ENCODE data around the gene C19orf12. TPM values are rescaled to one million over a fixed set of nuclear protein-coding genes. Genes with fewer than 3 reads are reported as not detected.

C19orf12 gene
- total RNA-seq, 1 donor from 2014 or later, result 9.7 TPM

GRCh38 chr19:29743681-29744080, 28.6 kb upstream of the C19orf12 start:
- Histone ChIP-seq H3K4me3 (ENCODE audit: low read depth, low read length) (no peak overlapping the region), H3K36me3 (ENCODE audit: control insufficient read depth, insufficient read depth, low read length) (no peaks in the 10 kb centered on the region), H3K27me3 (ENCODE audit: control insufficient read depth, insufficient read depth, low read length) (no peaks in the 10 kb centered on the region)
- TF ChIP-seq CTCF (IDR thresholded peaks at IDR 0.05; ENCODE audit: insufficient read depth, low read length, severe bottlenecking), result no peak
- no peak for DNase-seq (ENCODE audit: low read depth)
- no peak for FAIRE-seq

GRCh38 chr19:29741776-29742175, 26.7 kb upstream of the C19orf12 start:
- no peak for DNase-seq (ENCODE audit: low read depth)
- FAIRE-seq, result no peak
- TF ChIP-seq CTCF (IDR thresholded peaks at IDR 0.05; ENCODE audit: insufficient read depth, low read length, severe bottlenecking), result no peak
- Histone ChIP-seq H3K4me3 (ENCODE audit: low read depth, low read length) (no peak overlapping the region), H3K27me3 (ENCODE audit: control insufficient read depth, insufficient read depth, low read length) (no peaks in the 10 kb centered on the region), H3K36me3 (ENCODE audit: control insufficient read depth, insufficient read depth, low read length) (no peaks in the 10 kb centered on the region)

GRCh38 chr19:29741226-29741625, 26.2 kb upstream of the C19orf12 start:
- no peak for DNase-seq (ENCODE audit: low read depth)
- Histone ChIP-seq H3K36me3 (ENCODE audit: control insufficient read depth, insufficient read depth, low read length) (no peaks in the 10 kb centered on the region), H3K4me3 (ENCODE audit: low read depth, low read length) (no peak overlapping the region), H3K27me3 (ENCODE audit: control insufficient read depth, insufficient read depth, low read length) (no peaks in the 10 kb centered on the region)
- no peak for FAIRE-seq
- TF ChIP-seq CTCF (IDR thresholded peaks at IDR 0.05; ENCODE audit: insufficient read depth, low read length, severe bottlenecking), result no peak

- no peak for FAIRE-seq
- no peak for TF ChIP-seq CTCF (IDR thresholded peaks at IDR 0.05; ENCODE audit: insufficient read depth, low read length, severe bottlenecking)
- no peaks in the 10 kb centered on the region for H3K27me3 ChIP-seq (ENCODE audit: control insufficient read depth, insufficient read depth, low read length)
- H3K4me3 ChIP-seq (ENCODE audit: low read depth, low read length), result no peak overlapping the region
- no peak for DNase-seq (ENCODE audit: low read depth)
- H3K36me3 ChIP-seq (ENCODE audit: control insufficient read depth, insufficient read depth, low read length), result no peaks in the 10 kb centered on the region
Observed at GRCh38 chr19:29737461-29738000, 22.5 kb upstream of the C19orf12 start.

- DNase-seq (ENCODE audit: low read depth), result no peak
- no peak for TF ChIP-seq CTCF (IDR thresholded peaks at IDR 0.05; ENCODE audit: insufficient read depth, low read length, severe bottlenecking)
- FAIRE-seq, result no peak
- no peak overlapping the region for H3K4me3 ChIP-seq (ENCODE audit: low read depth, low read length)
- no peaks in the 10 kb centered on the region for H3K27me3 ChIP-seq (ENCODE audit: control insufficient read depth, insufficient read depth, low read length)
- no peaks in the 10 kb centered on the region for H3K36me3 ChIP-seq (ENCODE audit: control insufficient read depth, insufficient read depth, low read length)
Observed at GRCh38 chr19:29735829-29736228, 20.8 kb upstream of the C19orf12 start.

GRCh38 chr19:29731331-29731850, 16.3 kb upstream of the C19orf12 start:
- no peak for DNase-seq (ENCODE audit: low read depth)
- no peak for TF ChIP-seq CTCF (IDR thresholded peaks at IDR 0.05; ENCODE audit: insufficient read depth, low read length, severe bottlenecking)
- Histone ChIP-seq H3K36me3 (ENCODE audit: control insufficient read depth, insufficient read depth, low read length) (no peaks in the 10 kb centered on the region), H3K4me3 (ENCODE audit: low read depth, low read length) (no peak overlapping the region), H3K27me3 (ENCODE audit: control insufficient read depth, insufficient read depth, low read length) (no peaks in the 10 kb centered on the region)
- no peak for FAIRE-seq
